ENCODE data around the gene RFLNA.
A peak's percentile ranks its signal among the peaks of the same experiment; 100 is the strongest.

RFLNA gene

GRCh38 chr12:124340080-124340900, 45.4 kb downstream of the RFLNA start:
- DNase-seq: no peak

GRCh38 chr12:124341645-124342069, 46.8 kb downstream of the RFLNA start:
- no peak for DNase-seq

- no peak for DNase-seq
Observed at GRCh38 chr12:124344022-124344421, 49.1 kb downstream of the RFLNA start.

GRCh38 chr12:124344526-124344925, 49.6 kb downstream of the RFLNA start:
- no peak for DNase-seq

GRCh38 chr12:124345795-124346194, 50.9 kb downstream of the RFLNA start:
- no peak for DNase-seq

- no peak for DNase-seq
Observed at GRCh38 chr12:124346425-124347168, 51.7 kb downstream of the RFLNA start.

GRCh38 chr12:124347335-124347734, 52.4 kb downstream of the RFLNA start:
- DNase-seq: no peak

GRCh38 chr12:124347805-124348658, 53.1 kb downstream of the RFLNA start:
- no peak for DNase-seq

- DNase-seq: no peak
Observed at GRCh38 chr12:124348659-124349380, 53.9 kb downstream of the RFLNA start.

- no peak for DNase-seq
Observed at GRCh38 chr12:124350491-124350890, 55.6 kb downstream of the RFLNA start.

GRCh38 chr12:124351422-124351821, 56.5 kb downstream of the RFLNA start:
- DNase-seq: no peak

GRCh38 chr12:124352257-124352656, 57.4 kb downstream of the RFLNA start:
- no peak for DNase-seq

GRCh38 chr12:124352839-124353238, 57.9 kb downstream of the RFLNA start:
- DNase-seq: peak; percentile 22

GRCh38 chr12:124354400-124354799, 59.5 kb downstream of the RFLNA start:
- DNase-seq: no peak

GRCh38 chr12:124356221-124356620, 61.3 kb downstream of the RFLNA start:
- no peak for DNase-seq

GRCh38 chr12:124357616-124358015, 62.7 kb downstream of the RFLNA start:
- DNase-seq: no peak

GRCh38 chr12:124358572-124358971, 63.7 kb downstream of the RFLNA start:
- DNase-seq: no peak

GRCh38 chr12:124359671-124360581, 65.0 kb downstream of the RFLNA start:
- DNase-seq: no peak

- no peak for DNase-seq
Observed at GRCh38 chr12:124361074-124361970, 66.4 kb downstream of the RFLNA start.

GRCh38 chr12:124361996-124362395, 67.1 kb downstream of the RFLNA start:
- DNase-seq: no peak

Data from MV-4-11 (cell line).